ENCODE data around the gene RFX8. TPM values are rescaled to one million over a fixed set of nuclear protein-coding genes. Genes with fewer than 3 reads are reported as not detected.

Gene RFX8
- total and polyA plus RNA-seq, 2 of the 8 experiments (the other 6 are each of a cell fraction or from before 2014, with no cell fraction given) = 0.60 to 0.97 TPM

DNA sequence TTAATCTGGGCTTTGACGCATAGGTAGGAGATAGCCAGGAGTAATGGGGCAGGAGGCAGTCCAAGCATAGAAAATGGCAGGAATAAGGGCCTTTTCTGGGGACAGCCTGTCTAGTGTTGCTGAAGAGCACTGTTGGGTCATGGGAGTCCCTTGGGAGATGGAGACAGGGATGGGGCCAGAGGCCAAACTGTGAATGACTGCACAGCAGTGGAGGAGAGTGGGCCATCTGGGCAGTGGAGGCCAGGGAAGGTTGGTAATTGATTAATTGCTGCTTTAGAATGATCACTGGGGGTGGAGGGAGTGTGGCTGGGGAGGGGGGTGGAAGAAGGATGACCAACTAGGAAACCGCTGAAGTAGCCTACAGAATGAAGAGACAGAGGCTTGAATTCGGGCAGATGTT lies 59.0 kb downstream of the RFX8 start (continued):
- TF ChIP-seq GABPA (IDR thresholded peaks at IDR 0.05; ENCODE audit: borderline replicate concordance, insufficient read depth, low read length) = no peak
- TF ChIP-seq, protein P1, sequence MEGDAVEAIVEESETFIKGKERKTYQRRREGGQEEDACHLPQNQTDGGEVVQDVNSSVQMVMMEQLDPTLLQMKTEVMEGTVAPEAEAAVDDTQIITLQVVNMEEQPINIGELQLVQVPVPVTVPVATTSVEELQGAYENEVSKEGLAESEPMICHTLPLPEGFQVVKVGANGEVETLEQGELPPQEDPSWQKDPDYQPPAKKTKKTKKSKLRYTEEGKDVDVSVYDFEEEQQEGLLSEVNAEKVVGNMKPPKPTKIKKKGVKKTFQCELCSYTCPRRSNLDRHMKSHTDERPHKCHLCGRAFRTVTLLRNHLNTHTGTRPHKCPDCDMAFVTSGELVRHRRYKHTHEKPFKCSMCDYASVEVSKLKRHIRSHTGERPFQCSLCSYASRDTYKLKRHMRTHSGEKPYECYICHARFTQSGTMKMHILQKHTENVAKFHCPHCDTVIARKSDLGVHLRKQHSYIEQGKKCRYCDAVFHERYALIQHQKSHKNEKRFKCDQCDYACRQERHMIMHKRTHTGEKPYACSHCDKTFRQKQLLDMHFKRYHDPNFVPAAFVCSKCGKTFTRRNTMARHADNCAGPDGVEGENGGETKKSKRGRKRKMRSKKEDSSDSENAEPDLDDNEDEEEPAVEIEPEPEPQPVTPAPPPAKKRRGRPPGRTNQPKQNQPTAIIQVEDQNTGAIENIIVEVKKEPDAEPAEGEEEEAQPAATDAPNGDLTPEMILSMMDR (IDR thresholded peaks at IDR 0.05; ENCODE audit: control extremely low read depth in 1 of 3, insufficient read depth in 1 of 3, low read depth in 1 of 3, low read length in 3 of 3) = no peak
- no peak for TF ChIP-seq RFX5 (IDR thresholded peaks at IDR 0.05; ENCODE audit: borderline replicate concordance, low read depth, low read length)
- no peak for TF ChIP-seq SIRT6 (IDR thresholded peaks at IDR 0.05; ENCODE audit: low read length)
- no peak for TF ChIP-seq TEAD4 (IDR thresholded peaks at IDR 0.05; ENCODE audit: low read depth, low read length)

Measured in H1 (cell line).